T follicular helper cell (primary cell): Measurements from ENCODE around the gene EXOSC2.
"Not testable (repeated sequence)": the region's sequence is repeated elsewhere in the genome, so short reads cannot be mapped to it uniquely, and the experiment has no call there.

Experiments used
- DNase-seq: peaks from one replicate; pipeline ENCODE4 v3.0.0-alpha.2; 2020; ENCODE audit warnings: low read depth

EXOSC2 gene

GRCh38 chr9:130667120-130667435 is 26.5 kb upstream of the EXOSC2 start:
- no peak for DNase-seq

DNA sequence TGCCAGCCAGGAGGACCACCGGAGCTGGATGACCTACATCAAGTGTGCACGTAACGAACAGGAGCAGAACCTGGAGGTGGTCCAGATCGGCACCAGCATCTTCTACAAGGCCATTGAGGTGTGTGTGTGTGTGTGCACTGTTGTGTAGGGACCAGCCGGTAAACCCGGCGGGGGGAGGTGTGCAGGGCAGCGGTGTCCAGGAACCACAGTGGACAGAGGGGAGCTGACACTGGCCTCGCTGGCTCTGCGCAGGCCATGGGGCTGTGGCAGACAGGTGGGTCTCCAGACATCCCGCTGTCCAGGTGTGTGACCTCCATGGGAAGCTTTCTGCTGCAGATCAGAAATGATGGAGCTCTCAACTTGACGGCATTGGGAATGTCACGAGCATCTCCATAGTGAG is 25.4 kb upstream of the EXOSC2 start:
- DNase-seq = no peak

DNA sequence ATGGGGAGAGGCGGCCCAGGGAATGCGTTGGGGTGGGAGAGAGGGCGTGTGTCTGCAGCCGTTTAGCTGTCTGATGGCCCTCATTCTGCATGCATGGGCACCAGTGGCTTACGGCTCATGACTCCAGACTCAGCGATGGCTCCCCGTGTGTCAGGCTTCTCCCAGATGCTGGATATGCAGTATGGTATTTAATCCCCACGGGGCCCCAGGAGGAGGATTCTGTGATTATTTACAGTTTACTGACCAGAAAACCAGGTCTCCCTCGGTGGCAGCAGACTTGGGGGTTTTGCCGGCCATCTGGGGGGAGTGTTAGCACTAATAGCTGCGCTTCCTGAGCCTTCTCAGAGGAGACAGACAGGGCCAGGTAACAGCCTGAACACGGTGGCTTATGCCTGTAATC is 24.9 kb upstream of the EXOSC2 start:
- DNase-seq = no peak

- no peak for DNase-seq
Measured at GRCh38 chr9:130669965-130670364, 23.6 kb upstream of the EXOSC2 start.

DNA sequence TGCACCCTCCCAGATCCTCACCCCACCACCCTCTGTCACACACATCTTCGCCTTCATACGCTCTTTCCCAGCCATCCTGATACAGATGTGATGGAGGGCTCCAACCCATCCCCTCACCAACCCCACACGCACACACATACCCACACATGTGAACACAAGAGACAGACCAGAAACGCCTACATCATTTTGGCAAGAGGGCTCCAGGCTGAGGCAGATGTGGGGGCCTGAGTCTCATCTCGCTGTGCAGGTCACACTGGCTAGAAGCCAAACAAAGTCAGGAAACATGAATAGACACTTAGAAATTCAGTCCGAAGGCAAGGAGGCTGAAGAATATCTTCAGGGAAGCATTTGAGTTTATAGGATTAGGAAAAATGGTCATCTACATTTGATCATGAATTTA is 22.9 kb upstream of the EXOSC2 start:
- no peak for DNase-seq

DNA sequence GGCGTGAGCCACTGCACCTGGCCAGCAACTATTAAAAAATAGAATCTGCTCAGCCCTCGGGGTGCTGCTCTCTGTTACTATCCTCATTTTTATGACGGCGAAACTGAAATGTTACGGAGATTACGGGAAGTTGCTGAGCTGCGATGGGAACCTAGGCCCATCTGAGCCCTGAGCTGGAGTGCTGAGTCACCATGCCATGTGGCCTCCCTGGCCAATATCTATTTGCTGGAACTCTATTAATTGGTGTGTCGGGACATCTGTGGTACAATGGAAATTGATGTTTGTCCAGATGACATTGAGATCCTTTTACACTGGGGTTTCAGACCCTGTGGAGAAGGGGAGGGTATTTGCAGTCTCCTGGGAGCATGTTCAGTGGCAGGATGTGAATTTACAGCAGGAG is 21.1 kb upstream of the EXOSC2 start:
- DNase-seq = no peak

DNA sequence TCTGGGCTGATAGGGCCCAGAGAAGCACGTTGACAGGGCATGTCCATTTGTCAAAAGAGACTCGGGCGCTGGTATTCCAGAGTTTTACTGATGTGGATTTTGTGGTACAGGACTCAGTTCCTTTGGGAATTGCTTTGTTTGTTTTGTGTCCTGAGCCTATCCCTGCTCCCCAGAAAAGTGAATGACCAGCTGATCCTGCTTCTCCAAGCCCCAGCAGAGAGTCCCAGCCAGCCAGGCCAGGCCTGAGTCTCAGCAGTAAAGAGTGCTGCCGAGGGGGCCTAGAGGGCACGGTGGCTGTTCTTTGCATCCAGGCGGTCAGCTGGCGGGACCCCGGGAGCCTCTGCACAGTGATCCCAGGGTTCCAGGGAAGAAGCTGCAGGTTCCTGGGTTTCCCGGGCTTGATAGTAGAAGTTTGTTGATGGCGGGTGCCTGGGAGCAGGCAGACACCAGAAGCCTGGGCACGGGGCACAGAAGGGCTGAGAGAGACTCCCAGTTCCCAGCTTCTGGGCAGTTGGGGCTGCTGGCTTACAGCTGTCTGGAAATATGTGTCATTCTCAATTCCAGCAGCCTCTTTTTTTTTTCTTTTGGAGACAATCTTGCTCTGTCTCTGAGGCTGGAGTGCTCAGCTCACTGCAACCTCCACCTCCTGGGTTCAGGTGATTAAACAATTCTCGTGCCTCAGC is 20.5 kb upstream of the EXOSC2 start:
- DNase-seq = no peak

DNA sequence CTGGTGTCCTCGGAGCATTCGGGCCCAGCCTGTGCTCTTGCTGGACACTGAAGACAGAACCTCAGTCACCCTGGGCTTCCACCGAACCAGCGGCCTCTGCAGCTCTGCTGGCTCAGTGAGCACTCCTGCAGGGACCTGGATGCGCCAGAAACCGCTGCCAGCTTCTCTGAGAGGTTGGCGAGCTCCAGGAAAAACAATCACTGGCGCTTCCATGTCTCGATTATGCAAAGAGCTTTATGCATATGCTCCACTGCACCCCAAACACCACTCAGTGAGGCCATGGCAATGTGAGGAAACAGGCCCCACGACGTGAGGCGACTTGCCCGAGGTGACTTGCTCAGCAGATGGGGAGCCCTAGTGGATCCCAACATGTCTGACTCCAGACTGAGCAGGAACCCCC is 18.2 kb upstream of the EXOSC2 start:
- DNase-seq = no peak

DNA sequence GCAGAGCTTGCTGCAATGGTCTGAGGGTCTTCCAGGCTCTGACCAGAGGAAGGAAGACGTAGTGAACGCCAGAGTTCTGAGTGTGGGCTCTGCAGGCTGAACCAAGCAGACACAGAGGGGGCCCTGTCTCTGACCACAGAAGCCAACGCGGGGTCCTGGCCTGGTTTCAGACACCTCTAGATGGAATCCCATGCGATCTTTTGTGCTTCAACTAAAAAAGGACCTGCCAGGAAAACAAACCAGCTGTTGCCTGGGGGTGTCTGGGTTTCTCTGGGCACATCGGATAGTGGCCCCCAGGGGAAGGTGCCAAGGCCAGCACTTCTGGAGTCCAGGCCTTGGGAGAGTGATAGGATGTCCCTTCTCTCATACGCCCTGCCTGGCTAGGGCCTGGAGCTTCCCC is 16.3 kb upstream of the EXOSC2 start:
- DNase-seq = no peak

GRCh38 chr9:130680836-130681768 is 12.5 kb upstream of the EXOSC2 start:
- DNase-seq = peak; percentile 14

DNA sequence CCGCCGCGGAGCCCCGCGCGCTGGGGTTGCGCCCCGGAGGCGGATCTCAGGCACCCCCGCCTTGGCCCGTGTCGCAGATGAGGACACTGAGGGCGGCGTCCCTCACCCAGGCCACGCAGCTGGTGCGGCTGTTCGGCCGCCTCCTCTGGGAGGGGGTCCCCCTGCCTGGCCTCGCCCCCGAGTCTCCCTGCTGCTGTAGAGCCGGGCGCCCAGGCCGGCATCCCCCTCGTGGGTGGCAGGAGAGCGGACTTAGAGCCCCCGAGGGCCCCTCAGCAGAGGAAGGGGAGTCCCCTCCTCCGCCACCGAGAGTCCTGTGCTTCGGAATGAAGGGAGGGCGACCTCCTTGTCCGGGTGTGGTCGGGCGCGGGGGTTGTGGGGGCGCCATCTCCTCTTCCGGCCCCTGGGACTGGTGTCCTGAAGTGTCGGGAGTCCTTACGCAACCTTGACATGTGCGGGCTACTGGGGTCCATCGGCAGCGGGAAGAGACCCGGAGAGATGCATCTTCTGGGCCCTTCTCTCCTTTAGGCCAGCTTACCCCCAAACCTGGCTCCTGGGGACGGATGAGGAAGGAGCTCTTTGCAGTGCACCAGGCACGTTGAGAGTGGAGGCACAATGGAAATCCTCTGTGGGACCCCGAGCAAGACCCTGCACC is 11.7 kb upstream of the EXOSC2 start:
- DNase-seq = no peak

- peak; percentile 30 for DNase-seq
Measured at GRCh38 chr9:130682421-130683121, 11.0 kb upstream of the EXOSC2 start.

DNA sequence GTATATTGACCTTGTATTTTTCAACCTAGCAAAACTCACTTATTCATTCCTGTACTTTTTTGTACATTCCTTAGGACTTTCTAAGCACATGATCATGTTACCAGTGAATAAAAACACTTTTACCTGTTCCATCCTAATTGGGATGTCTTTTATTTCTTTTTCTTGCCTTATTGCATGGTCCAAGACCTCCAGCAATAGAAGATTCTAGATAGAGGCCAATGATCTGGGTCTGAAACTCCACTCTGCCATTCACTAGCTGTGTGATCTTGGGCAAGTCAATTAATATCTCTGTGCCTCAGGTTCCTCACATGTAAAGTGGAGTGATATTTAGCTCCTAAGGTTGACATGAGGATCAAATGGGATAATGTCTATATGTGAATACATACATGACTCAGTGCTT is 8.5 kb upstream of the EXOSC2 start:
- DNase-seq = no peak

DNA sequence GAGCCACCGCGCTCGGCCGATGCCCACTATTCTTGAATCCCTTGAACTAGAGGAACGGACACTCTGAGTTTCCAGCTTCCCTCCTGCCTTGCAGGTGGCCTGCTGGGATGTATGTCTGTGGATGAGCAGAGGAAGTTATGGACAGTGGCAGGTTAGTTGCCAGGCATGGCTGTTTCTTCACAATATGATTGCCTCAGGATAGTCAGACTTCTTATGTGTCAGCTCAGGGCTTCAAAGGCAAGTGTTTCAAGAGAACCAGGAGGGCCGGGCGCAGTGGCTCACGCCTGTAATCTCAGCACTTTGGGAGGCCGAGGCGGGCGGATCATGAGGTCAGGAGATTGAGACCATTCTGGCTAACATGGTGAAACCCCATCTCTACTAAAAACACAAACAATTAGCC is 7.6 kb upstream of the EXOSC2 start:
- not testable (repeated sequence) for DNase-seq

DNA sequence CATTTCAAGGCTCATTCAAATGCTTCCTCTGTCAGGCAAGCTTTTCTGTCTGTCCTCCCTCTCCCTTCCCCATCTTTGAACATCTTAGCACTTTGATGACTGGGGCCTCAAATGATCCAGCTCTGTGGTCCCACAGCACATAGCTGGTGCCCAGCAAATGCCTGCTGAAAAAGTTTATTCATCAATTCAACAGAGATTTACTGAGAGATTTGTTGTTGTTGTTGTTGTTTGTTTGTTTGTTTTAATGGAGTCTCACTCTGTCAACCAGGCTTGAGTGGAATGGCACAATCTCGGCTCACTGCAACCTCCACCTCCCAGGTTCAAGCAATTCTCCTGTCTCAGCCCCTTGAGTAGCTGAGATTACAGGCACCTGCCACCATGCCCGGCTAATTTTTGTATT is 6.0 kb upstream of the EXOSC2 start:
- DNase-seq = no peak

DNA sequence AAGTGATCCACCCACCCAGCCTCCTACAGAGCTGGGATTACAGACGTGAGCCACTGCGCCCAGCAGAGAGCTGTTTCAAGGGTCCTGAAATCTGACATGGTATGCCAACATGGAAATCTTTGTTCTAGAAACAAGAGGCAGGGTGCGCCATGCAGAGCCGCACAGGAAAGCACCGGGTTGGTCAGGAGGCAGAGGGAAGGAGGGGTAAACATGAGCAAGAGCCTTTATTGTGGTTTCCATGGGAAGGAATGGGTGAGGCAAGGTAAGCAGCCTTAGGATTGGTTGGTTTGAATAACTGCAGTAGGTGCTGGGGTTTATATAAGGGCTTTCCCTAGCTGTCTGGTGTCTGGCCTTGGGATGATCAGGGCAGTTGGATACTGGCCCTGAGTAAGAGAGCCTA is 5.5 kb upstream of the EXOSC2 start:
- DNase-seq = no peak

GRCh38 chr9:130689572-130689936 is 4.0 kb upstream of the EXOSC2 start:
- no peak for DNase-seq

GRCh38 chr9:130689937-130690700 is 3.5 kb upstream of the EXOSC2 start:
- DNase-seq = no peak

DNA sequence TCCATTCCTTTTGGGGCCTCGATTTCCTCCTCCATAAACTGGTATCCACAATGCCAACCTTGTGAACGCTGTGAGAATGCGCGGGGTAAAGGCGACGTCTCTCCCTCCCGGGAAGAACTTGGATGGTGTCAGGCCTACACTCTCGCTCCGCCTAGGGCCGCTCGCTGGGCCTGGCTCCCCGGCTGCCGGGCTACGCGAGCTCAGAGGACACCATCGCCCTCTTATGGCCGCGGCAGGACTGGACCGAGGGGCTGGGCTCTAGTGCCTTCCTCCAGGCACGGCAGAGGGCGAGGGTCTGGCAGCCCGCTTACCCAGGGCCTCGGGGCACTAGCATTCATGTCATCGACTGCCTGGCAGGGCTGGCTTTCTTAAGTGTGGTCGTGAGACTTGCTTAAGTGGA is 1.3 kb upstream of the EXOSC2 start:
- no peak for DNase-seq

DNA sequence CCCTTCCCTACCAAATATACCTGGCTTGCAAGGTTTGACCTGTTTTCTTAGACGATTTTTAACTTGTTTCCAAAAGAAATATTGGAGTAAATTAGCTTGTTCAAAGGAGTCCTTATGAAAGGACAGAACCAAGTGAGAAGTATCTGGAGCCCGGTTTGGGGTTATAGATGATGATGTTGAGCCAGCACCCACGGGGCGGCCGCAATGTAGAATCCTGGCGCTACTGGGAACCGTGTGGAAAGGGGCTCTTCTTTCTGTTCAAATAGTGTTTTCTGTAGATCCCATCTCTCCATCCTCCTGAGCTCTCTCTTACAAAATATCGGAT is 517 bp upstream of the EXOSC2 start:
- no peak for DNase-seq

DNA sequence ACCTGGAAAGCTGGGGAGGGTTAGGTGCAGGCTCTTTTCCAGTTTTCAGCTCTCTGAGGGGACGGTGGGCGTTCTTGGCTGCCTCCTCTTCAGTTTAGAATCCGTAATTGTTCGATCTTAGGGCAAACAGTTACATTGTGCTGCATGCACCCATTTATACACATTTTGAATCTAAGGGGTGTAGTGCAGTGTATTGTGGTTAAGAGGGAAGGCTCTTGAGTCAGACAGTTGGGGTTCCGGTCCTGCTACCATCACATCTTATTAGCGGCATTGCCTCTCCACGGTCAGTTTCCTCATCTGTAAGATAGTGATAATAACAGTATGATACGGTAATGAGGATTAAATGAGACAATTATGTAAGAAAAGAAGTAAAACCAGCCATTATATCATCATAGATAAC is 625 bp downstream of the EXOSC2 start:
- no peak for DNase-seq

DNA sequence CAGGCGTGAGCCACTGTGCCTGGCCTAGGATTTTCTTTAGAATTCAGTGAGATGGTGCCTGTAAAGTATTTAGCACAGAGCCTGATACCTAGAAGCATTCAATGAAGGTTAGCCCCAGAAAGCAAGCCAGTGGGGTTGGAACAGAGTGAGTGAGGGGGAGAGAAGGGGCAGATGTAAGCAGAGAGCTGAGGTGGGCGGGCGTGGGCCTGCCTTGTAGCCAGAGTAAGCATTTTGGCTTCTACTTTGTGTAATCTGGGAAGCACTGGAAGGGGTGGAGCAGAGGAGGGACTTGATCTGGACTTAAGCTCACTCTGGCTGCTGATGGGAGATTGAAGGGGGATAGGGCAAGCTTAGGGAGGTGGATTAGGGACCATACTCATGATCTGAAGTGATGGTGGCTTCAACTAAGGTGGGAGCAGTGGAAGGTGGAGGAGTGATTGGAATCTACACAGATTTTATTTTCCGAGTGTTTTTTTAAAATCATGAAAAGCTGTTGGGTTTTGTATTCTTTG is 2.6 kb downstream of the EXOSC2 start:
- DNase-seq = no peak
